K562 (cell line): ENCODE data around the gene SMIM3.
A peak's percentile ranks its signal among the peaks of the same experiment; 100 is the strongest.

Source experiments
- EZH2 ChIP-seq: IDR thresholded peaks from 2 replicates; pipeline ENCODE4 v1.6.1; 2012; ENCODE audit warnings: low read depth, mild to moderate bottlenecking, inconsistent platforms, low read length, borderline replicate concordance
- MAZ ChIP-seq, 2 experiments: fragments of 450-650 bp in 1 of 2; sonication (generic) in 1 of 2; formaldehyde crosslinking; IDR thresholded peaks in 1 of 2; conservative IDR thresholded peaks in 1 of 2; 2 replicates each; pipeline versions ENCODE4 v1.4.0 to v1.5.0; 2020; ENCODE audit warnings: mild to moderate bottlenecking in 1 of 2, missing genetic modification reagents in 1 of 2
- MCM3 ChIP-seq: fragments of 450-650 bp; IDR thresholded peaks from 2 replicates; pipeline ENCODE4 v1.6.1; 2016
- NFRKB ChIP-seq: fragments of 450-650 bp; IDR thresholded peaks from 2 replicates; pipeline ENCODE4 v1.6.1; 2016; ENCODE audit warnings: low read depth
- RFX7 ChIP-seq: fragments of 250-450 bp; sonication (Bioruptor Pico); IDR thresholded peaks from 2 replicates; pipeline ENCODE4 v1.5.1; 2021; ENCODE audit warnings: mild to moderate bottlenecking
- ZNF212 ChIP-seq: fragments of 450-650 bp; formaldehyde crosslinking; IDR thresholded peaks from 2 replicates; pipeline ENCODE4 v1.4.0; 2020; ENCODE audit warnings: mild to moderate bottlenecking
- ZNF263 ChIP-seq: sonication (generic); formaldehyde crosslinking; IDR thresholded peaks from 2 replicates; pipeline ENCODE4 v1.8.0; 2022; ENCODE audit warnings: mild to moderate bottlenecking, missing genetic modification reagents, borderline replicate concordance
- TF ChIP-seq, protein P1 (sequence below): sonication (generic); formaldehyde crosslinking; IDR thresholded peaks from 2 replicates; pipeline ENCODE4 v1.8.1; 2023; ENCODE audit warnings: mild to moderate bottlenecking, missing genetic modification reagents

DNA sequence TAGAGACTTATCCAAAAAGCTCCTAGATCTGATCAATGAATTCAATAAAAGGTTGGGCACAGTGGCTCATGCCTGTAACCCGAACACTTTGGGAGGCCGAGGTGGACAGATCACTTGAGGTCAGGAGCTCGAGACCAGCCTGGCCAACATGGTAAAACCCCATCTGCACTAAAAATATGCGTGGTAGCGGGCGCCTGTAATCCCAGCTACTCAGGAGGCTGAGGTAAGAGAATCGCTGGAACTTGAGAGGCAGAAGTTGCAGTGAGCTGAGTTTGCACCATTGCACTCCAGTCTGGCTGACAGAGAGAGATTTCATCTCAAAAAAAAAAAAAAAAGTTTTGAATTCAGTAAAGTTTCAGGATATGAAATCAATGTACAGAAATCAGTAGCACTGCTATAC, 39.7 kb upstream of the SMIM3 start:
- TF ChIP-seq ZNF212 (CRISPR knock-in tag) (no peak), EZH2 (no peak), NFRKB (no peak), ZNF263 (CRISPR knock-in tag) (no peak), MCM3 (no peak), RFX7 (CRISPR knock-in tag) (no peak), MAZ (CRISPR knock-in tag; conservative IDR thresholded peaks at IDR 0.05 in 1 of 2, IDR thresholded peaks at IDR 0.05 in 1 of 2) (no peak)
- TF ChIP-seq, protein P1, sequence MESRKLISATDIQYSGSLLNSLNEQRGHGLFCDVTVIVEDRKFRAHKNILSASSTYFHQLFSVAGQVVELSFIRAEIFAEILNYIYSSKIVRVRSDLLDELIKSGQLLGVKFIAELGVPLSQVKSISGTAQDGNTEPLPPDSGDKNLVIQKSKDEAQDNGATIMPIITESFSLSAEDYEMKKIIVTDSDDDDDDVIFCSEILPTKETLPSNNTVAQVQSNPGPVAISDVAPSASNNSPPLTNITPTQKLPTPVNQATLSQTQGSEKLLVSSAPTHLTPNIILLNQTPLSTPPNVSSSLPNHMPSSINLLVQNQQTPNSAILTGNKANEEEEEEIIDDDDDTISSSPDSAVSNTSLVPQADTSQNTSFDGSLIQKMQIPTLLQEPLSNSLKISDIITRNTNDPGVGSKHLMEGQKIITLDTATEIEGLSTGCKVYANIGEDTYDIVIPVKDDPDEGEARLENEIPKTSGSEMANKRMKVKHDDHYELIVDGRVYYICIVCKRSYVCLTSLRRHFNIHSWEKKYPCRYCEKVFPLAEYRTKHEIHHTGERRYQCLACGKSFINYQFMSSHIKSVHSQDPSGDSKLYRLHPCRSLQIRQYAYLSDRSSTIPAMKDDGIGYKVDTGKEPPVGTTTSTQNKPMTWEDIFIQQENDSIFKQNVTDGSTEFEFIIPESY (CRISPR knock-in tag), result peak; percentile 61
